Sigmoid colon (tissue), 4 donors: ENCODE measurements around the gene PSPN.

Source experiments
- EP300 ChIP-seq, 4 donors: sonication (generic); formaldehyde crosslinking; IDR thresholded peaks; one replicate each; pipeline ENCODE4 v1.6.1; 2017; ENCODE audit warnings: antibody characterized with exemption in 4 of 4
- POLR2AphosphoS5 ChIP-seq, 4 donors: sonication (generic); formaldehyde crosslinking; IDR thresholded peaks; one replicate each; pipeline ENCODE4 v1.6.1; 2017; ENCODE audit warnings: antibody characterized with exemption in 4 of 4
- TF ChIP-seq, protein P1 (sequence below), 4 experiments: fragments of 450-650 bp in 3 of 4; fragments of 200-600 bp in 1 of 4; IDR thresholded peaks; one replicate each; pipeline ENCODE4 v1.5.1; 2016 to 2019; ENCODE audit warnings: antibody characterized with exemption in 4 of 4, mild to moderate bottlenecking in 3 of 4, moderate library complexity in 2 of 4

DNA sequence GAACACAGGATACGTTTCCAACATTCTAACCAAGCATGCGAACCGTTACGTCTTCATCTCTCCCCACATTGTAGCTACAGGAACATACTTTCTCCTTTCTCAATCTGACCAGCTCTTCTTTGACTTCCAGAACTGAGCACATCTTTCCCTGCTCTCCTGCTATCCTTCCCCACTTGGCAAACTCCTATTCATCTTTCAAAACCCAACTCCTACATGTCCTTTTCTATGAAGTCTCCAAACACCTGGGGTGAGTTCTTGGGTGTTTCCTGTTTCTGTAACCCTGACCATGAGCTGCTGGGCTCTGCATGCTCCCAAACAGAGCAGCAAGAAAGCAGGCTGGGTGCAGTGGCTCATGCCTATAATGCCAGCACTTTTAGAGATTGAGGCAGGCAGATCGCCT is 48.9 kb downstream of the PSPN start:
- TF ChIP-seq, protein P1, sequence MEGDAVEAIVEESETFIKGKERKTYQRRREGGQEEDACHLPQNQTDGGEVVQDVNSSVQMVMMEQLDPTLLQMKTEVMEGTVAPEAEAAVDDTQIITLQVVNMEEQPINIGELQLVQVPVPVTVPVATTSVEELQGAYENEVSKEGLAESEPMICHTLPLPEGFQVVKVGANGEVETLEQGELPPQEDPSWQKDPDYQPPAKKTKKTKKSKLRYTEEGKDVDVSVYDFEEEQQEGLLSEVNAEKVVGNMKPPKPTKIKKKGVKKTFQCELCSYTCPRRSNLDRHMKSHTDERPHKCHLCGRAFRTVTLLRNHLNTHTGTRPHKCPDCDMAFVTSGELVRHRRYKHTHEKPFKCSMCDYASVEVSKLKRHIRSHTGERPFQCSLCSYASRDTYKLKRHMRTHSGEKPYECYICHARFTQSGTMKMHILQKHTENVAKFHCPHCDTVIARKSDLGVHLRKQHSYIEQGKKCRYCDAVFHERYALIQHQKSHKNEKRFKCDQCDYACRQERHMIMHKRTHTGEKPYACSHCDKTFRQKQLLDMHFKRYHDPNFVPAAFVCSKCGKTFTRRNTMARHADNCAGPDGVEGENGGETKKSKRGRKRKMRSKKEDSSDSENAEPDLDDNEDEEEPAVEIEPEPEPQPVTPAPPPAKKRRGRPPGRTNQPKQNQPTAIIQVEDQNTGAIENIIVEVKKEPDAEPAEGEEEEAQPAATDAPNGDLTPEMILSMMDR (IDR thresholded peaks at IDR 0.05), result no peak
- TF ChIP-seq POLR2AphosphoS5 (IDR thresholded peaks at IDR 0.05) (no peak), EP300 (IDR thresholded peaks at IDR 0.05) (no peak)
